Spleen (tissue), 7 donors: ENCODE data around the gene FSCN2.

Experiments used
- POLR2A ChIP-seq, 3 donors: fragments of 450-650 bp; IDR thresholded peaks; one replicate each; pipeline ENCODE4 v1.5.1; 2017; ENCODE audit warnings: antibody characterized with exemption in 3 of 3, mild to moderate bottlenecking in 1 of 3
- POLR2AphosphoS5 ChIP-seq, 3 donors: sonication (generic); formaldehyde crosslinking; IDR thresholded peaks; one replicate each; pipeline ENCODE4 v1.5.1; 2017; ENCODE audit warnings: antibody characterized with exemption in 3 of 3
- TF ChIP-seq, protein P1 (sequence below), 11 experiments: fragments of 200-600 bp in 7 of 11; fragments of 450-650 bp in 4 of 11; sonication (generic) in 4 of 11; IDR thresholded peaks in 8 of 11; conservative IDR thresholded peaks in 3 of 11; 1 replicate in 7 of 11; 2 replicates in 4 of 11; pipeline versions ENCODE4 v1.4.0 to v1.8.0; 2016 to 2021; ENCODE audit warnings: antibody characterized with exemption in 11 of 11, inconsistent platforms in 4 of 11, mild to moderate bottlenecking in 1 of 11
- donor health status: DM: no; HTN: no; CAD: no; lungs with moderate emphysema.
- donor health status: DM: no; HTN: no; CAD: no.
- donor health status: DM: no; HTN: no; CAD: no.

DNA sequence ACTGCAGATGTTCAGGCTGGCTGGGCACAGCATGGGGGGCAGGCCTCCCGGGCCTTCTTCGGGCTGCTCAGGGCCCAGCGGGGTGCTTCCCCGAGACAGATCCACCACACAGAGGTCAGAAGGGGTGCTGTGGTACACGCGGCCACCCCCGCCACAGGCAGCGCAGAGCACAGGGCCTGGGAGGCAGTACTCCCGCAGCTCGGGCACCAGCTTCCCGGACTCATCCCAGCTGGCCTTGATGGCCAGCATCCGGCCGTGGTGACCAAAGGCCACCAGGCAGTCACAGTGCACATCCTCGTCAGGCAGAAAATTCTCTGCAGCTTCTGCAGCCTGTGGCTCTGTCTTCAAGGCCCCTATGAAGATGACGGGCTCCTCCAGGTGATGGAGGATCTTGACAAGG lies 22.1 kb downstream of the FSCN2 start:
- TF ChIP-seq, protein P1, sequence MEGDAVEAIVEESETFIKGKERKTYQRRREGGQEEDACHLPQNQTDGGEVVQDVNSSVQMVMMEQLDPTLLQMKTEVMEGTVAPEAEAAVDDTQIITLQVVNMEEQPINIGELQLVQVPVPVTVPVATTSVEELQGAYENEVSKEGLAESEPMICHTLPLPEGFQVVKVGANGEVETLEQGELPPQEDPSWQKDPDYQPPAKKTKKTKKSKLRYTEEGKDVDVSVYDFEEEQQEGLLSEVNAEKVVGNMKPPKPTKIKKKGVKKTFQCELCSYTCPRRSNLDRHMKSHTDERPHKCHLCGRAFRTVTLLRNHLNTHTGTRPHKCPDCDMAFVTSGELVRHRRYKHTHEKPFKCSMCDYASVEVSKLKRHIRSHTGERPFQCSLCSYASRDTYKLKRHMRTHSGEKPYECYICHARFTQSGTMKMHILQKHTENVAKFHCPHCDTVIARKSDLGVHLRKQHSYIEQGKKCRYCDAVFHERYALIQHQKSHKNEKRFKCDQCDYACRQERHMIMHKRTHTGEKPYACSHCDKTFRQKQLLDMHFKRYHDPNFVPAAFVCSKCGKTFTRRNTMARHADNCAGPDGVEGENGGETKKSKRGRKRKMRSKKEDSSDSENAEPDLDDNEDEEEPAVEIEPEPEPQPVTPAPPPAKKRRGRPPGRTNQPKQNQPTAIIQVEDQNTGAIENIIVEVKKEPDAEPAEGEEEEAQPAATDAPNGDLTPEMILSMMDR (IDR thresholded peaks at IDR 0.05 in 8 of 11, conservative IDR thresholded peaks at IDR 0.05 in 3 of 11) = no peak
- TF ChIP-seq POLR2A (IDR thresholded peaks at IDR 0.05) = no peak
- TF ChIP-seq POLR2AphosphoS5 (IDR thresholded peaks at IDR 0.05) = peak; percentile 48 to 78 (median 69)
